K562 (cell line): ENCODE measurements around the gene PYCR2. TPM values are rescaled to one million over a fixed set of nuclear protein-coding genes. Genes with fewer than 3 reads are reported as not detected.

Experiments used
- ATAC-seq: fragments of 200-7000 bp; cut with Tn5 transposase; 3 replicates; pipeline ENCODE4 v1.9.1; 2020; ENCODE audit warnings: moderate library complexity
- BruUV-seq: library from RNA; stranded (reverse); fragments of 400-500 nt; replicated peaks from 2 replicates; lab custom pipeline; 2021; lab: Mats Ljungman, UMichigan
- CTCF ChIA-PET: fragments of 300-600 bp; formaldehyde crosslinking; extraction: SDS; loops from one replicate; lab custom pipeline; 2021; ENCODE audit warnings: low intra/inter-chr PET ratio; lab: Yijun Ruan, JAX
- POLR2A ChIA-PET: fragments of 300-600, 350-650 bp; sonication (Branson Sonifier 250); formaldehyde crosslinking; extraction: SDS; loops from one replicate; lab custom pipeline; 2021; ENCODE audit warnings: antibody characterized with exemption, inconsistent platforms; lab: Yijun Ruan, JAX
- DNase-seq, 4 experiments: peaks; one replicate each; pipeline versions ENCODE4 v3.0.0 to v3.0.0-alpha.2; 2011 to 2018; ENCODE audit warnings: low spot score in 3 of 4, mixed read lengths in 3 of 4; ENCODE audit errors: extremely low read depth in 1 of 4
- FAIRE-seq: peaks from 2 replicates; lab custom pipeline; 2011; peaks lifted over from hg19 to GRCh38; lab: Jason Lieb, UNC
- H2AFZ ChIP-seq: 2 replicates; pipeline ENCODE4 v1.6.0; 2011; ENCODE audit warnings: low read depth, low read length, control low read depth, inconsistent platforms
- H3K27ac ChIP-seq: fragments of 200-600 bp; 3 replicates; pipeline ENCODE4 v1.8.0; 2011; ENCODE audit warnings: low read depth, mild to moderate bottlenecking, control low read depth, inconsistent platforms, low read length, moderate library complexity, mixed read lengths; ENCODE audit errors: extremely low read depth
- H3K27me3 ChIP-seq, 2 experiments: fragments of 300-600 bp in 1 of 2; 2 replicates in 1 of 2; 3 replicates in 1 of 2; pipeline versions ENCODE4 v1.6.0 to v1.8.0; 2011; ENCODE audit warnings: inconsistent platforms in 2 of 2, low read length in 2 of 2, mild to moderate bottlenecking in 1 of 2, mixed read lengths in 1 of 2, moderate library complexity in 1 of 2; ENCODE audit not compliant: control insufficient read depth in 2 of 2, insufficient read depth in 2 of 2
- H3K36me3 ChIP-seq: fragments of 300-600 bp; 3 replicates; pipeline ENCODE4 v1.8.0; 2011; ENCODE audit warnings: mild to moderate bottlenecking, low read length, inconsistent platforms; ENCODE audit not compliant: control insufficient read depth, insufficient read depth
- H3K4me1 ChIP-seq, 2 experiments: fragments of 200-600 bp in 1 of 2; replicated peaks in 1 of 2; 2 replicates in 1 of 2; 3 replicates in 1 of 2; pipeline versions ENCODE4 v1.5.1 to v1.8.0; 2011; ENCODE audit warnings: inconsistent platforms in 2 of 2, low read length in 2 of 2, mild to moderate bottlenecking in 1 of 2, mixed read lengths in 1 of 2, moderate library complexity in 1 of 2; ENCODE audit not compliant: control insufficient read depth in 2 of 2, insufficient read depth in 2 of 2
- H3K4me2 ChIP-seq: 2 replicates; pipeline ENCODE4 v1.6.1; 2011; ENCODE audit warnings: low read length, control low read depth, inconsistent platforms, mixed read lengths; ENCODE audit not compliant: insufficient read depth
- H3K4me3 ChIP-seq: fragments of 200-600 bp; sonication (generic), shearing (Covaris generic); 2 replicates; pipeline ENCODE4 v1.5.1; 2016; ENCODE audit warnings: control low read depth, inconsistent platforms
- H3K79me2 ChIP-seq: fragments of 200-600 bp; 3 replicates; pipeline ENCODE4 v1.8.0; 2011; ENCODE audit warnings: low read length, inconsistent platforms; ENCODE audit not compliant: control insufficient read depth, insufficient read depth
- H3K9ac ChIP-seq, 2 experiments: 2 replicates each; pipeline versions ENCODE4 v1.6.0 to v1.6.1; 2011; ENCODE audit warnings: low read depth in 2 of 2, low read length in 2 of 2, control low read depth in 1 of 2, inconsistent platforms in 1 of 2, mild to moderate bottlenecking in 1 of 2, mixed read lengths in 1 of 2; ENCODE audit not compliant: insufficient read depth in 1 of 2
- H3K9me1 ChIP-seq: one replicate; pipeline ENCODE4 v1.6.0; 2011; ENCODE audit warnings: inconsistent platforms, mild to moderate bottlenecking, low read length, moderate library complexity; ENCODE audit not compliant: control insufficient read depth, insufficient read depth
- H3K9me3 ChIP-seq: replicated peaks from 2 replicates; pipeline ENCODE4 v1.5.1; 2011; ENCODE audit warnings: low read depth, low read length, inconsistent platforms; ENCODE audit not compliant: control insufficient read depth, insufficient read depth
- H4K20me1 ChIP-seq: replicated peaks from 2 replicates; pipeline ENCODE4 v1.6.1; 2011; ENCODE audit warnings: low read length, inconsistent platforms, mixed read lengths; ENCODE audit not compliant: control insufficient read depth, insufficient read depth
- DPF2 ChIP-seq: fragments of 450-650 bp; IDR thresholded peaks from 2 replicates; pipeline ENCODE4 v1.6.1; 2016
- EZH2 ChIP-seq: IDR thresholded peaks from 2 replicates; pipeline ENCODE4 v1.6.1; 2012; ENCODE audit warnings: low read depth, mild to moderate bottlenecking, inconsistent platforms, low read length, borderline replicate concordance
- FOXA3 ChIP-seq, 2 experiments: fragments of 450-650 bp in 1 of 2; sonication (generic) in 1 of 2; formaldehyde crosslinking; IDR thresholded peaks in 1 of 2; conservative IDR thresholded peaks in 1 of 2; 2 replicates each; pipeline versions ENCODE4 v1.4.0 to v1.8.0; 2020 to 2022; ENCODE audit warnings: mild to moderate bottlenecking in 2 of 2, missing genetic modification reagents in 1 of 2
- FOXK1 ChIP-seq: sonication (generic); formaldehyde crosslinking; IDR thresholded peaks from 2 replicates; pipeline ENCODE4 v1.8.0; 2022; ENCODE audit warnings: missing genetic modification reagents, mild to moderate bottlenecking, borderline replicate concordance
- HDAC1 ChIP-seq, 2 experiments: fragments of 450-650 bp; IDR thresholded peaks; 2 replicates each; pipeline ENCODE4 v1.6.1; 2016 to 2017; ENCODE audit warnings: inconsistent platforms in 1 of 2, mild to moderate bottlenecking in 1 of 2, moderate library complexity in 1 of 2
- KDM1A ChIP-seq, 2 experiments: fragments of 450-650 bp; IDR thresholded peaks; 2 replicates each; pipeline ENCODE4 v1.6.1; 2016; ENCODE audit warnings: mild to moderate bottlenecking in 2 of 2
- MEIS2 ChIP-seq: fragments of 450-650 bp; IDR thresholded peaks from 2 replicates; pipeline ENCODE4 v1.6.1; 2014; ENCODE audit warnings: mild to moderate bottlenecking; ENCODE audit not compliant: partially characterized antibody
- NONO ChIP-seq, 2 experiments: fragments of 200-400 bp in 1 of 2; fragments of 450-650 bp in 1 of 2; formaldehyde crosslinking in 1 of 2; IDR thresholded peaks; 2 replicates each; pipeline ENCODE4 v1.6.1; 2017; ENCODE audit warnings: low read depth in 2 of 2, mild to moderate bottlenecking in 2 of 2, moderate library complexity in 2 of 2, low read length in 1 of 2
- PTBP1 ChIP-seq: fragments of 200-400 bp; formaldehyde crosslinking; IDR thresholded peaks from 2 replicates; pipeline ENCODE4 v1.6.1; 2017; ENCODE audit warnings: low read depth, low read length
- ZBTB17 ChIP-seq: fragments of 450-650 bp; formaldehyde crosslinking; IDR thresholded peaks from 2 replicates; pipeline ENCODE4 v1.4.0; 2020; ENCODE audit warnings: mild to moderate bottlenecking
- ZNF668 ChIP-seq: fragments of 250-450 bp; sonication (Bioruptor Pico); IDR thresholded peaks from 2 replicates; pipeline ENCODE4 v1.8.0; 2022; ENCODE audit warnings: mild to moderate bottlenecking, inconsistent platforms
- WGBS: fragments of 100-300 bp; shearing (Covaris generic); methylation state at CpG from one replicate; pipeline ENCODE4 v1.1.6; 2016; ENCODE audit warnings: low coverage, mixed read lengths; ENCODE audit not compliant: insufficient coverage; ENCODE audit errors: missing lambda C conversion rate; 5-methylcytosine and 5-hydroxymethylcytosine counted together
- in situ Hi-C: fragments of 300-500 bp; cut with MboI; formaldehyde crosslinking; loops from 4 replicates; pipeline ENCODE4 v1.15.0; 2018; ENCODE audit warnings: inconsistent platforms, mixed read lengths
- intact Hi-C: fragments of 100-400 bp; cut with micrococcal nuclease; formaldehyde crosslinking; loops from 2 replicates; pipeline ENCODE4 v1.14.2; 2022
- polyA plus RNA-seq, 8 experiments: library from polyadenylated mRNA; depleted of rRNA in 4 of 8; stranded (reverse) in 5 of 8; unstranded in 3 of 8; fragments of >200 nt; fragmentation: Nextera tagmentation in 2 of 8; fragmentation: Illumina TruSeq in 1 of 8; extraction: Ambion mirVana in 2 of 8; extraction: Trizol in 1 of 8; gene quantifications; 2 replicates each; pipeline versions ENCODE4 v1.2.1 to v1.2.3, GENCODE V29; 2011 to 2014; ENCODE audit warnings: inconsistent platforms in 1 of 8, missing spikeins in 1 of 8
- total RNA-seq, 7 experiments: library from RNA; depleted of rRNA in 6 of 7; stranded (reverse); fragments of >200 nt in 6 of 7; fragmentation: Illumina TruSeq in 2 of 7; extraction: Trizol in 2 of 7; gene quantifications; 2 replicates each; pipeline versions ENCODE4 v1.2.1 to v1.2.3, GENCODE V29; 2011 to 2021; ENCODE audit warnings: low replicate concordance in 1 of 7
- TF ChIP-seq, protein P1 (sequence below): fragments of 450-650 bp; formaldehyde crosslinking; conservative IDR thresholded peaks from 2 replicates; pipeline ENCODE4 v1.4.0; 2022; ENCODE audit warnings: mild to moderate bottlenecking, missing genetic modification characterization
- TF ChIP-seq, protein P2 (sequence below): sonication (generic); formaldehyde crosslinking; IDR thresholded peaks from 2 replicates; pipeline ENCODE4 v1.9.0; 2022; ENCODE audit warnings: mild to moderate bottlenecking, missing genetic modification reagents
- TF ChIP-seq, protein P3 (sequence below): fragments of 250-450 bp; sonication (Bioruptor Pico); IDR thresholded peaks from 2 replicates; pipeline ENCODE4 v1.6.1; 2021; ENCODE audit warnings: mild to moderate bottlenecking

Gene PYCR2
- total and polyA plus RNA-seq, 9 of the 15 experiments (the other 6 are each of a cell fraction or from before 2014, with no cell fraction given): 5.5 to 219 (median 127) TPM

DNA sequence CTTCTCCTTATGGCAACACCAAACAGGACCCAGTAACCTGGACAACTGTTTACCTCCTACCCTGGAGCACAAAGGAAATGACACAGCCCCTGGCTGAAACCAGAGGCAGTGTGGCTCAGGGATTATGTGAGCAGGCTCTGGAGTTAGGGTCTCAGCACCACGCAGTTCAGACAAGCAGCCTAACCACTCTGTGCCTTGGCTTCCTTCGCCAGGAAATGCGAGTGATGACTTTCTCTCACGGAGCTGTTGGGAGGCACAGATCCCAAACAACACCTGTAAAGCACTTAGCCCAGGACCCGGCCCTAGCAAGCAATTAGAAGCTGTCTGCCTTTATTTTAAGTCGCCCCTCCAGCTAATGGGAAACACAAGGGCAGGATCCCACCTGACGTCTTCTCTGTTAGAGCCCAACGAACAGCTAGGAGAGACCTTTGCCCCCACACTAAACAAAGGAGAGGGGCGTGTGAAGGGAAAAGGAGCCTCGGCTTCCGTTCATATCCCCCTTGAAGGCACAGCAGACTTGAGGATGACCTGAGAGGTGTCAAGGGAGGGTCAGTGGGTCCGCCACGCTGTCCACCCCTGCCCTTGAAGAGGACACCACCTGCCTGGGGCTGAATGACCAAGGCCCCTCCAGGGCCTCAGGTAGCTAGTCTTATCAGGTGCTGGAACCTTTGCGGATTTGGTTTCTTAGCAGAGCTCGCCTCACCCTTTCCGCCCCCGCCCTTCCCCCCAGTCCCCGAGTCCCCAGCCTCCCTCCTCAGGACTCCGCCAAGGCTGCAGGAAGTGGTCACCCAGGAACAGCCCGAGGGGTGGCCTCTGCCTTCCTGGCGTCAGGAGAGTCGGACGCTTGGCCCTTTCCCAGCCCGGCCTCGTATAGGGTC is 42.7 kb downstream of the PYCR2 start (continued):
- TF ChIP-seq, protein P1, sequence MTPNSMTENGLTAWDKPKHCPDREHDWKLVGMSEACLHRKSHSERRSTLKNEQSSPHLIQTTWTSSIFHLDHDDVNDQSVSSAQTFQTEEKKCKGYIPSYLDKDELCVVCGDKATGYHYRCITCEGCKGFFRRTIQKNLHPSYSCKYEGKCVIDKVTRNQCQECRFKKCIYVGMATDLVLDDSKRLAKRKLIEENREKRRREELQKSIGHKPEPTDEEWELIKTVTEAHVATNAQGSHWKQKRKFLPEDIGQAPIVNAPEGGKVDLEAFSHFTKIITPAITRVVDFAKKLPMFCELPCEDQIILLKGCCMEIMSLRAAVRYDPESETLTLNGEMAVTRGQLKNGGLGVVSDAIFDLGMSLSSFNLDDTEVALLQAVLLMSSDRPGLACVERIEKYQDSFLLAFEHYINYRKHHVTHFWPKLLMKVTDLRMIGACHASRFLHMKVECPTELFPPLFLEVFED: 0 out of 2 replicates have a peak, but pooled peaks have one; percentile 7
- TF ChIP-seq ZBTB17 (CRISPR knock-in tag): no peak
- TF ChIP-seq HDAC1 (IDR thresholded peaks at IDR 0.05): 0 out of 4 replicates have a peak, but pooled peaks of 1 of the 2 experiments have one; percentile 17
- no peak for TF ChIP-seq PTBP1
- 0 out of 4 replicates have a peak, but pooled peaks of 1 of the 2 experiments have one; percentile 4 for TF ChIP-seq NONO (IDR thresholded peaks at IDR 0.05; ENCODE audit: low read depth in 2 of 2, low read length in 1 of 2)
- TF ChIP-seq KDM1A (IDR thresholded peaks at IDR 0.05): peak in 1 of 2 experiments; percentile 20; a peak in 1 of 4 replicates
- peak; percentile 59; the same call in 1 of the 2 replicates for TF ChIP-seq DPF2

DNA sequence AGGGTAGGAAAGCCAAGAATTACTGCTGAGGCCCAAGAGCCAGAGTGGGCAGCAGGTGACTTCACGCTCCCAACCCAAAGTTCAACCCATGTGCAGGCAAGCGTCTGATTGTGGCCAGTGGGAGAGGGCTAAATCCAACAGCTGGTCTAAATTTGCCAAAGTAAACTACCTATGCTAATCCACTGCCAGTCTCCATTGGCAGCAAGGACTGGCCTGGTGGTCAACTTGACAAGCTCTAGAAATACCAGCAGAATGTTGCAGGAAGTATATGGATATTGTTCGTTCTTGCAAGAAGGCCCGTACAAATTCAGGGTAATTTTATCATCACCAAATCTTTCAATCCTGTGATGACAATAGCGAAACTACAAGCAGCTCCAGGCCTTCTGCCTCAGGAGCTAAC is 43.4 kb downstream of the PYCR2 start:
- intact Hi-C loops (loop anchor here (5.0 kb wide), 2 partner anchors 82 to 242 kb away; no protein-coding TSS in a partner anchor), in situ Hi-C loops (no loop called here)
- H3K9me3 ChIP-seq: no peaks in the 10 kb centered on the region
- H3K4me3 ChIP-seq: peak overlapping the region; percentile 87; the same call in 1 of the 2 replicates
- peaks cover 48% of the 10 kb centered on the region for H3K79me2 ChIP-seq
- no peak overlapping the region for H2AFZ ChIP-seq
- H3K9me1 ChIP-seq: peaks cover 6% of the 10 kb centered on the region
- DNase-seq (no peak), ATAC-seq (no peak), FAIRE-seq (no peak)
- ChIA-PET CTCF (interaction anchor here (0.6 kb wide), 1 partner anchor 96 kb away, joined by 4 read pairs; no protein-coding TSS in a partner anchor), POLR2A (interaction anchor here (0.5 to 4.1 kb wide), 8 partner anchors 9 to 116 kb away, joined by 3 to 37 read pairs (median 3); no protein-coding TSS in a partner anchor)
- H3K9ac ChIP-seq: peak overlapping the region; percentile 83 to 92; a peak in 3 of 4 replicates
- WGBS: 53% methylated on average over 5 of the region's 5 CpGs
- H3K27me3 ChIP-seq: no peaks in the 10 kb centered on the region
- 0 out of 3 replicates have a peak overlapping the region, but pooled peaks have one; percentile 88 for H3K27ac ChIP-seq
- H4K20me1 ChIP-seq: peaks cover 17% of the 10 kb centered on the region; the same call in 1 of the 2 replicates
- H3K4me2 ChIP-seq: peak overlapping the region; percentile 97
- peaks cover 46% of the 10 kb centered on the region; the same call in 2 of the 3 replicates for H3K36me3 ChIP-seq
- H3K4me1 ChIP-seq: peaks cover 23 to 50% of the 10 kb centered on the region in 2 experiments; a peak in 4 of 5 replicates
- BruUV-seq: no TSS peak
- TF ChIP-seq FOXK1 (0 out of 2 replicates have a peak, but pooled peaks have one; percentile 30), MEIS2 (no peak), ZNF668 (0 out of 2 replicates have a peak, but pooled peaks have one; percentile 57), EZH2 (no peak), FOXA3 (CRISPR knock-in tag; conservative IDR thresholded peaks at IDR 0.05 in 1 of 2, IDR thresholded peaks at IDR 0.05 in 1 of 2) (0 out of 4 replicates have a peak, but pooled peaks of 1 of the 2 experiments have one; percentile 66)
- TF ChIP-seq, protein P2, sequence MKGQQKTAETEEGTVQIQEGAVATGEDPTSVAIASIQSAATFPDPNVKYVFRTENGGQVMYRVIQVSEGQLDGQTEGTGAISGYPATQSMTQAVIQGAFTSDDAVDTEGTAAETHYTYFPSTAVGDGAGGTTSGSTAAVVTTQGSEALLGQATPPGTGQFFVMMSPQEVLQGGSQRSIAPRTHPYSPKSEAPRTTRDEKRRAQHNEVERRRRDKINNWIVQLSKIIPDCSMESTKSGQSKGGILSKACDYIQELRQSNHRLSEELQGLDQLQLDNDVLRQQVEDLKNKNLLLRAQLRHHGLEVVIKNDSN (CRISPR knock-in tag): 0 out of 2 replicates have a peak, but pooled peaks have one; percentile 34
- TF ChIP-seq, protein P3, sequence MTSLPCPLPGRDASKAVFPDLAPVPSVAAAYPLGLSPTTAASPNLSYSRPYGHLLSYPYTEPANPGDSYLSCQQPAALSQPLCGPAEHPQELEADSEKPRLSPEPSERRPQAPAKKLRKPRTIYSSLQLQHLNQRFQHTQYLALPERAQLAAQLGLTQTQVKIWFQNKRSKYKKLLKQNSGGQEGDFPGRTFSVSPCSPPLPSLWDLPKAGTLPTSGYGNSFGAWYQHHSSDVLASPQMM: no peak
